ENCODE results near the gene SORCS1.

The SORCS1 gene

DNA sequence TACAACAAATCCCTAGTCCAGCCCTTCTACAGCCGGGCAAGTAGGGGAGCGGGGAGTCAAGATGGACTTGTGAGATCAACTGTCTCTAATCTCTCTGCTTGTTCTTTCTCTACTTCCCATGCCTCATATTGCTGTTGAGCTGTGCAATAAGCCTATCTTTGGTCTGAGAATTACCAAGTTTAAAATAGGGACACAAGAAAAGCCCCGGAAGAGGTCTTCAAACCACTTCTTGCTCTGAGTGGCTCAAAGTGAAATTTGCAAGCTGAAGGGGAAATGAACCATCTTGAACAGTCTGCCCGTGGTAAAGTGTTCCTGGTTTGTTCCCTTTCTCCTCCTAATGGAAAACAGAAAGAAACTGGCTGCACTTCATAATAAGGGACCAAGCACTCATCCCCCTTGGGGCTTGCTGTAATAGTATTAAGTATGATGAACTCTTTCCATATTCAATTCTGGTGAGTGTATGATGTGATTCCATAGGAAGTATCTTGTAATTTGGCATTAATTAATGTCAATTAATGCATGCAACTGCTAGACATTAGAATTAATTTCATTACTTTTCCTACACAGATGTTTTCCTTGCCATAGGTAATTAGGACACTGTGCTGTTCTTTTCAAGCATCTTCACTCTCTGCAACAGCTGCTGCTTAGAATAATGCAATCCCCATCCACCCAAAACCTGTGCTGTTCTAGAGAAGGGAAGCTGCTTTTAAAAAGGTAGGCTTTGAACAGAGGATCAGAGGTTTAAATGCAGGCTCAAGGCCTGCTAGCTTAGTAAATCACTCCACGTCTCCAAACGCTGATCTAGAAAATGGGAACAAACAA, 449.6 kb downstream of the SORCS1 start:
- no peak overlapping the region for H3K9ac ChIP-seq (ENCODE audit: low read length)
- H3K36me3 ChIP-seq (ENCODE audit: control insufficient read depth, insufficient read depth, low read length): no peaks in the 10 kb centered on the region
- H3K4me1 ChIP-seq (ENCODE audit: control insufficient read depth, insufficient read depth, low read length): no peaks in the 10 kb centered on the region
- H3K27me3 ChIP-seq (ENCODE audit: control insufficient read depth, insufficient read depth, low read length): no peaks in the 10 kb centered on the region
- no peaks in the 10 kb centered on the region for H3K9me3 ChIP-seq (ENCODE audit: control insufficient read depth, low read length)
- no peak overlapping the region for H3K4me3 ChIP-seq (ENCODE audit: low read length)

DNA sequence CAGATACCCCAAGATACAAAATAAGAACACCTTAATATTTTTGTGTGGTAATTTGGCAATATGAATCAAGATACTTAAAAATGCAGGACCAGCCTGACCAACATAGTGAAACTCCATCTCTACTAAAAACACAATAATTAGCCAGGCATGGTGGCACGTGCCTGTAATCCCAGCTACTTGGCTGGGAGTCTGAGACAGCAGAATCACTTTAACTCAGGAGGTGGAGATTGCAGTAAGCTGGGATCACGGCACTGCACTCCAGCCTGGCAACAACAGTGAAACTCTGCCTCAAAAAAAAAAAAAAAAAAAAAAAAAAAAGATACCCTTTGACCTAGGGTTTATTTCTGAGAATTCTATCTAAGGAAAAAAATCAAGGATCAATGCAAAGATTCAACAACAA, 450.7 kb downstream of the SORCS1 start:
- Histone ChIP-seq H3K27me3 (ENCODE audit: control insufficient read depth, insufficient read depth, low read length) (no peaks in the 10 kb centered on the region), H3K9me3 (ENCODE audit: control insufficient read depth, low read length) (no peaks in the 10 kb centered on the region), H3K9ac (ENCODE audit: low read length) (no peak overlapping the region), H3K4me1 (ENCODE audit: control insufficient read depth, insufficient read depth, low read length) (no peaks in the 10 kb centered on the region), H3K4me3 (ENCODE audit: low read length) (no peak overlapping the region), H3K36me3 (ENCODE audit: control insufficient read depth, insufficient read depth, low read length) (no peaks in the 10 kb centered on the region)

DNA sequence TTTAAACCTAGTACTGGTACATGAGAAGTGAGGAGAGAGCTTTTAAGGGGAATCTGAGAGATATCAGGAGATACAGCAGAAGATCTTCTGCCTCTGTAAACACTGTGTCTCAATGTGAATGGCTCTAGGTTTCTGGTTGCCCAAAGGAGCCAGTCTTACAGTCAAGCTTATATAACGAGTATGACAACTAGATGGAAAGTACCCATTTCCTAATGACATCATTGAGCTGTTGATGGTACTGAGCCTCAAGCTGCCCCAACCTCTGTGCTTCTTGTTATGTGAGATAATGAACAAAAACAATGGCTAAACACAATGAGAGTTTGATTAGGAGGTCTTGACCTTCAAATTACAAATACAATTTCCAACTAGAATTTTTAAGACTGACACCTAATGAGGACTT, 451.5 kb downstream of the SORCS1 start:
- Histone ChIP-seq H3K4me1 (ENCODE audit: control insufficient read depth, insufficient read depth, low read length) (no peaks in the 10 kb centered on the region), H3K27me3 (ENCODE audit: control insufficient read depth, insufficient read depth, low read length) (no peaks in the 10 kb centered on the region)

DNA sequence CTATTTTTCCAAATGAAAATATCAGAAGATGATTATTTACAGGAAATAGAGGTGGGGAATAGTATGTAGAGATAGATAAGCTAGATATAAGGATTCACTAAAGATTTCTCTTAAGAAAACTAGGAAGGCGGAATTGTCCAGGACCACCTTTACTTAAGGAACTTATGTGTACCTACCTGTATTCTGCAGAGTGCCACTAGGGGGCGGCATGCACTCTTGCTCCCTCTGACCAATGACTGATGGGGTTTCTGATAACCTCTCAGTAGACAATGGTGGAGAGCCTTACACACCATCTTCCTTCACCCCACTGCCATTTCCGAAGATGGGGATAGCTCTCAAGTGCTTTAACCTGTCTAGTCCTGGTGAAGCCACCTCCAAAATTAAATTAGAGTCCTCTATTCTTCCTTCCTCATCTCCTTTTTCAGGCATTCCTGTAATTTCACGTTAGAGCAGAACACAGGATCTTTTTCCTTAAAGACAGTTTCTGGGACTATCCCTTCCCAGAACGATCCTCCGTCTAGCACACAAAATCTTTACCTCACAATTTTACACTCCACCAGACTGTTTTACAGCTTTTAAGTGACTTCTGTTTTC, 453.1 kb downstream of the SORCS1 start:
- Histone ChIP-seq H3K9ac (ENCODE audit: low read length) (no peak overlapping the region), H3K4me3 (ENCODE audit: low read length) (no peak overlapping the region), H3K27me3 (ENCODE audit: control insufficient read depth, insufficient read depth, low read length) (no peaks in the 10 kb centered on the region), H3K4me1 (ENCODE audit: control insufficient read depth, insufficient read depth, low read length) (no peaks in the 10 kb centered on the region), H3K9me3 (ENCODE audit: control insufficient read depth, low read length) (no peaks in the 10 kb centered on the region), H3K36me3 (ENCODE audit: control insufficient read depth, insufficient read depth, low read length) (no peaks in the 10 kb centered on the region)

More for the DNA sequence above, 451.5 kb downstream of the SORCS1 start:
- Histone ChIP-seq H3K9ac (ENCODE audit: low read length) (no peak overlapping the region), H3K9me3 (ENCODE audit: control insufficient read depth, low read length) (no peaks in the 10 kb centered on the region), H3K4me3 (ENCODE audit: low read length) (no peak overlapping the region), H3K36me3 (ENCODE audit: control insufficient read depth, insufficient read depth, low read length) (no peaks in the 10 kb centered on the region)

DNA sequence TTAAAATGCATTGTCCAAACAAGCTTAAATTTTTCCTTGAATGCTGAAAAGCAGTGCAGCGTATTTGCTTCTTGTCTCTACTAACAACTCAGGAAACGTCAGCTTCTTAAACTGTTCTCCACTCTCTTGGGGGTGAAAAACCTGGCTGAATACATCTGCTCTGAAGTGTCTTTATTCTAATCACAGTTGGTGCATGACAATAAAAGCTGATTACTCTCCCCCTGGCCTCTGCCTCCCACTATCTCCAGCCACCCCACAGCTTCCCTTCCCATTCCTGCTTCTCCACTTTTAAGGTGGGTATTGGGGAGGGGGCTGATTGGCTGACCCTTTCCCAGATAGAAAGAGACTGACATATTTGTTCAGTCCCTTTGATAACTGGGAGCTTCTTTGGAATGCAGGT, 456.0 kb downstream of the SORCS1 start:
- Histone ChIP-seq H3K4me1 (ENCODE audit: control insufficient read depth, insufficient read depth, low read length) (no peaks in the 10 kb centered on the region), H3K4me3 (ENCODE audit: low read length) (no peak overlapping the region), H3K27me3 (ENCODE audit: control insufficient read depth, insufficient read depth, low read length) (no peaks in the 10 kb centered on the region), H3K9ac (ENCODE audit: low read length) (no peak overlapping the region), H3K9me3 (ENCODE audit: control insufficient read depth, low read length) (no peaks in the 10 kb centered on the region), H3K36me3 (ENCODE audit: control insufficient read depth, insufficient read depth, low read length) (no peaks in the 10 kb centered on the region)

DNA sequence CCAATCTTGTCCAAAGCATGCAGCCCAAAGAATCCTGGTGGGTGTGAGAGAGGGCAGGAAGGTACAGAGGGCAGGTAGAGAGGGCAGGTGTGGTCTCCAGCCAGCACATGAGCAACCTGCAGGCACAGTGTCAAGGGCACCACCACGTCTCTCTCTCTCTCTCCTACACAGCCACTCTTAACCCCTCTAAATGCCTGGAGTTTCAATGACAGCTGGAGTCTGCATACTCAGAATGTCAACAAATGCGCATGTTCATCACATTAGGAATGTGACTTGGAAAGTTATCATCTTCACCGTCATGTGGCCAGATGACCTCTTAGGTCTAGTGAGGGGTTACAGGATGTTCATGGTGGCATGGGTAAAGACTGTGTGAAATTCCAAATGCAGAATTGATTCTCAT, 456.8 kb downstream of the SORCS1 start:
- no peaks in the 10 kb centered on the region for H3K27me3 ChIP-seq (ENCODE audit: control insufficient read depth, insufficient read depth, low read length)
- no peaks in the 10 kb centered on the region for H3K36me3 ChIP-seq (ENCODE audit: control insufficient read depth, insufficient read depth, low read length)
- H3K9me3 ChIP-seq (ENCODE audit: control insufficient read depth, low read length): no peaks in the 10 kb centered on the region
- no peak overlapping the region for H3K4me3 ChIP-seq (ENCODE audit: low read length)
- no peaks in the 10 kb centered on the region for H3K4me1 ChIP-seq (ENCODE audit: control insufficient read depth, insufficient read depth, low read length)
- H3K9ac ChIP-seq (ENCODE audit: low read length): no peak overlapping the region

DNA sequence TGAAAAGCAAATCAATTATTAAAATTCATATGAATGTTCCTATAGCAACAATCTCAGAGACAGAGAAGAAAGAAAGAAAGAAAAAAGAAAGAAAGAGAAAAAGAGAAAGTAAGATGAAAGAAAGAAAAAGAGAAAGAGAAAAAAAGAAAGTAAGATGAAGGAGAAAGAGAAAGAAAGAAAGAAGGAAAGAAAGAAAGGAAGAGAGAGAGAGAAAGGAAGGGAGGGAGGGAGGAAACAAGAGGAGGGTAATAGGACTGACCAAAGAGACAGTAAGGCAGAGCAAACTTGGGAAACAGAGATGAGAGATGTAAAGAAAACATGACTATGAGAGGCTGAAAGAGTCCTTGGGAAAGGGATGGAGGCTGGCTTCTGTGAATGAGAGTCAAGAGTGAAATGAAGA, 458.4 kb downstream of the SORCS1 start:
- H3K27me3 ChIP-seq (ENCODE audit: control insufficient read depth, insufficient read depth, low read length): no peaks in the 10 kb centered on the region
- no peaks in the 10 kb centered on the region for H3K36me3 ChIP-seq (ENCODE audit: control insufficient read depth, insufficient read depth, low read length)
- H3K9ac ChIP-seq (ENCODE audit: low read length): no peak overlapping the region
- no peak overlapping the region for H3K4me3 ChIP-seq (ENCODE audit: low read length)
- H3K9me3 ChIP-seq (ENCODE audit: control insufficient read depth, low read length): no peaks in the 10 kb centered on the region
- no peaks in the 10 kb centered on the region for H3K4me1 ChIP-seq (ENCODE audit: control insufficient read depth, insufficient read depth, low read length)

DNA sequence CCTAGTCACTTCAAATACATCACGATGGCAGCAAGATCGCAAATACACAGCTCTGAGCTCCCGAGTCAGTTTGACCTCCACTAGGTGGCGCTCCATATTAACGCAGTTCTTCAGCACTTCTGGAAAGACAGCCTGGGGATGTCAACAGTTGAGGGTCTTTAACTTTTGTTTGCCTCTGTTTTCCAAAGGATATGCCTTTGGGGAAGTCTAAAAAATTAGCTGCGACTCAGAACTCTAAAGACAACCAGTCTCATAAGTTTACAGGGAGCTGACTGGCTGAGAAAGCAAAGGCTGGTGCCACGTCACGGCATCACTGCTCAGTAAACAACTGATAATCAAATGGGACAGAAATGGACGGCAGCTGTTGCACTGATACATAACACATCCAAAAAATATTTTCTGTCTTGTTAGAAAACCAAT, 458.8 kb downstream of the SORCS1 start:
- Histone ChIP-seq H3K36me3 (ENCODE audit: control insufficient read depth, insufficient read depth, low read length) (no peaks in the 10 kb centered on the region), H3K4me1 (ENCODE audit: control insufficient read depth, insufficient read depth, low read length) (no peaks in the 10 kb centered on the region), H3K9ac (ENCODE audit: low read length) (no peak overlapping the region), H3K9me3 (ENCODE audit: control insufficient read depth, low read length) (no peaks in the 10 kb centered on the region), H3K27me3 (ENCODE audit: control insufficient read depth, insufficient read depth, low read length) (no peaks in the 10 kb centered on the region), H3K4me3 (ENCODE audit: low read length) (no peak overlapping the region)

DNA sequence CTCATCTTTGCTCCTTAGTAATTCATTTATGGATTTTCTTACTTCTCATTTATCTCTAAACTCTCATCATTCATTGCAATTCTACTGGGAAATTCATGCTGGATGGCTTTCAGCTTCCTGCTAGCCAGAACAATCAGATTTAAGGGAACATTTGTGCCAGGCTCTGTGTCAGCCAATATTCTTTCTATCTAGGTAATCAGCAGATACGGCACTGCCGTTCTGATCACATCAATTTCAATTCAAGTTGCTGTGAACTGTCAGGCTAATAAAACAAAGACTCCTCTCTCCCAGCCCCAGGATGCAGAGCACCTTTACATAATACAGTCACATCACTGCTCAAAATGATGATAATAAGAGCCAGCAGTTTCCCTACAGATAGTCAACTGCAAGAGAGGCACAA, 468.3 kb downstream of the SORCS1 start:
- Histone ChIP-seq H3K9ac (ENCODE audit: low read length) (no peak overlapping the region), H3K27me3 (ENCODE audit: control insufficient read depth, insufficient read depth, low read length) (no peaks in the 10 kb centered on the region), H3K36me3 (ENCODE audit: control insufficient read depth, insufficient read depth, low read length) (no peaks in the 10 kb centered on the region), H3K9me3 (ENCODE audit: control insufficient read depth, low read length) (no peaks in the 10 kb centered on the region), H3K4me1 (ENCODE audit: control insufficient read depth, insufficient read depth, low read length) (no peaks in the 10 kb centered on the region), H3K4me3 (ENCODE audit: low read length) (no peak overlapping the region)

DNA sequence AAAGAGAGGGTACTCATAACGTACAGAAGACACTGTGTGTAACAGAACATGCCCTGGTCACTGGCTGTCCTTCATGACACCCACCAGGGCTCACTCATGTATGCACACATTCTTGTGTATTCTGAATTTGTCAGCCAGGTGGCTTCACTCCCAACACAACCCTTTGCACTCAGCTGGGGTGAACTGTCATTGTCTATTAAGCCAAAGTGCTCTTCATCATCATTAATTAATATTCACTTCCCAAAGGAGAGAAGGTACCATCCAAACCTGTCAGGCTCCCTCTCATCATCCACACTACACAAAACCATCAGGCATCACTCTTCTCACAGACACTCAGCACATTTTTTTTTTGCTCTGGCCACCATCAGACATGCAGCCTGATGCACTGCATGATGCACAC, 469.8 kb downstream of the SORCS1 start:
- Histone ChIP-seq H3K9me3 (ENCODE audit: control insufficient read depth, low read length) (no peaks in the 10 kb centered on the region), H3K4me3 (ENCODE audit: low read length) (no peak overlapping the region), H3K9ac (ENCODE audit: low read length) (no peak overlapping the region), H3K4me1 (ENCODE audit: control insufficient read depth, insufficient read depth, low read length) (no peaks in the 10 kb centered on the region), H3K27me3 (ENCODE audit: control insufficient read depth, insufficient read depth, low read length) (no peaks in the 10 kb centered on the region), H3K36me3 (ENCODE audit: control insufficient read depth, insufficient read depth, low read length) (no peaks in the 10 kb centered on the region)

DNA sequence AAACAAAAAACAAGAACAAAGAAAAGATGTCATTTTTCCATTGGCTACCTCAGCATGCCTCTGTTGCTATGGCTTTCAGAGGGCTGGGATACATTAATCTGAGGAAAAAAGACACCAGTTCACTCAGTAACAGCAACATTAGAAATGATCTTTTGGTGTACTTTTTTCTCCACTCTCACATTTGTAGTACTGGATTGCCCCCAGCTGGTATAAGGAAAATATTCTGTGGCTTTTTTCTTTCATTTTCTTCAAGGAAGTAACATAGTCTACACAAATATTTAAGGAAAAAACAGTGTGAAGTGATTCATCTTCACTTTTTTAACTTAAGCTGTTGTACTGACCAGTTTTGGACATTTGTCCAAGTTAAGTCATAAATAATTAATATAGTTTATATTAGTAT, 482.3 kb downstream of the SORCS1 start:
- Histone ChIP-seq H3K9me3 (ENCODE audit: control insufficient read depth, low read length) (no peaks in the 10 kb centered on the region), H3K36me3 (ENCODE audit: control insufficient read depth, insufficient read depth, low read length) (no peaks in the 10 kb centered on the region), H3K27me3 (ENCODE audit: control insufficient read depth, insufficient read depth, low read length) (no peaks in the 10 kb centered on the region), H3K9ac (ENCODE audit: low read length) (no peak overlapping the region), H3K4me1 (ENCODE audit: control insufficient read depth, insufficient read depth, low read length) (no peaks in the 10 kb centered on the region), H3K4me3 (ENCODE audit: low read length) (no peak overlapping the region)

DNA sequence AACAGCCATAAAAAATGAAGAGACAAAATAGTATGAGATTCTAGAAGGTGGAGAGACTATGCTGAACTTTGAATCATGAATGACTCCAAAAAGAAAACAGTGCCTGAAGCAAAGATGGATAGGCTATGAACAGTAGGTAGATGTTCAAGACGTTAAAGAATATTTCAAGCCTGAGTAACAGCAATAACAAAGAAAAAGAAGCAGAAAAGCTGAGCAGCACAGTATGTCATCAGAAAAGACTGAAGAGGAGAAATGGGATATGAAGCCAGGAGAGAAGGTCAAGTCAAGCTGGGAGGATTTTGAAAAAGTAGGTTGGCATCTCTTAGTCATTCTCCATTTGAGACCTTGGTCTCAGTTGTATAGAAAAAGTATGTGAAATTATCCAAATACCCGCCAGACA, 484.4 kb downstream of the SORCS1 start:
- no peaks in the 10 kb centered on the region for H3K27me3 ChIP-seq (ENCODE audit: control insufficient read depth, insufficient read depth, low read length)
- no peaks in the 10 kb centered on the region for H3K9me3 ChIP-seq (ENCODE audit: control insufficient read depth, low read length)
- no peaks in the 10 kb centered on the region for H3K4me1 ChIP-seq (ENCODE audit: control insufficient read depth, insufficient read depth, low read length)
- H3K36me3 ChIP-seq (ENCODE audit: control insufficient read depth, insufficient read depth, low read length): no peaks in the 10 kb centered on the region
- no peak overlapping the region for H3K4me3 ChIP-seq (ENCODE audit: low read length)
- no peak overlapping the region for H3K9ac ChIP-seq (ENCODE audit: low read length)

Data from mucosa of stomach (tissue), 1 donor.